RPMI8226 (cell line): ENCODE results near the gene CA11.
"Not testable (repeated sequence)": the region's sequence is repeated elsewhere in the genome, so short reads cannot be mapped to it uniquely, and the experiment has no call there.

Experiments used
- DNase-seq: peaks from one replicate; pipeline ENCODE4 v3.0.0-alpha.2; 2015

Gene CA11

GRCh38 chr19:48639483-48640375, 6.3 kb downstream of the CA11 start:
- no peak for DNase-seq

- no peak for DNase-seq
These were observed 7.1 kb downstream of the CA11 start for GRCh38 chr19:48638831-48639381.

GRCh38 chr19:48637948-48638830, 7.8 kb downstream of the CA11 start:
- DNase-seq = peak; percentile 91

GRCh38 chr19:48637449-48637947, 8.5 kb downstream of the CA11 start:
- DNase-seq = peak; percentile 97

- peak; percentile 56 for DNase-seq
These were observed 9.0 kb downstream of the CA11 start, which contains the start of gene DBP for GRCh38 chr19:48636859-48637448. Gene DBP, minus strand, starts transcription at chr19:48637379. Its CDS starts 385 bp downstream, at chr19:48636994.

DNA sequence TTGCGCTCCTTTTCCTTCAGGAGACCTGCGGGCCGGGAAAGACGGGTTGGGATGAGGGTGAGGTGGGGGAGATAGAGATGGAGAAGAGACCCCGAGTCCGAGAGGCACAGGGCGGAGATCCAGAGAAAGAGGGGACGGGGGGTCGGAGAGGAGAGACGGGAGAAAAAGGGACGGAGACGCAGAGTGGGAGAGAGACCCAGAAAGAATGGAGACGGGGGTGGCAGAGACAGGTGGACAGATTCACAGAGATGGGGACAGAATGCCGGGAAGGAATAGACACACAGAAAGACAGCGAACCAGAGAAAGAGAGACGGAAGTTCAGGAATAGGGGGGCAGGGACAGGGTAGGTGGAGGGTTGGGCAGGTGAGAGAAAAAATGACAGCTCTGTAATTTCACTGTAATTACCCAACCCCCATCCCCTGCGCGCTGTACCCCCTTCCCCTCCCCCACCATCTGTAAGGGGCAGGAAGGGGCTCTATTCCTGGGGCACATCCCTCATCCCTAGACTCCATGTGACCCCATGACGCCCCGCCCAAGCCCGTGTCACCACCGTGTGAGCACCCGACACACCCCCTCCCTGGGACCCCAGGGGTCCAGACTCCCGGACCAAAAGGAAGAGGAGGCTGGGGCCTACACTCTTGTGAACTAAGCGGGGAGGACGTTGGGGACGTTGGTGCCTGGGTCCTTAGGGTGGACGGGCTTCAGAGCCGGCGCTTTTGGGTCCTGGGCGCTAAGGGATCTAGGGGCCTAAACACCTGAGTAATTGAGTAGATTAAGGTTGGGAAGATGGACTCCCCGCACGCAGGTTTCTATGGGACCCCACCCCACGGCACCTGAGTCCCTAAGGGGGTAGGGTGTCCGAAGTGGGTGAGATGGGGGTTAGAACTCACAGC, 9.8 kb downstream of the CA11 start:
- DNase-seq = peak; percentile 37

- DNase-seq = peak; percentile 77
These were observed 10.6 kb downstream of the CA11 start for GRCh38 chr19:48635263-48635965.

DNA sequence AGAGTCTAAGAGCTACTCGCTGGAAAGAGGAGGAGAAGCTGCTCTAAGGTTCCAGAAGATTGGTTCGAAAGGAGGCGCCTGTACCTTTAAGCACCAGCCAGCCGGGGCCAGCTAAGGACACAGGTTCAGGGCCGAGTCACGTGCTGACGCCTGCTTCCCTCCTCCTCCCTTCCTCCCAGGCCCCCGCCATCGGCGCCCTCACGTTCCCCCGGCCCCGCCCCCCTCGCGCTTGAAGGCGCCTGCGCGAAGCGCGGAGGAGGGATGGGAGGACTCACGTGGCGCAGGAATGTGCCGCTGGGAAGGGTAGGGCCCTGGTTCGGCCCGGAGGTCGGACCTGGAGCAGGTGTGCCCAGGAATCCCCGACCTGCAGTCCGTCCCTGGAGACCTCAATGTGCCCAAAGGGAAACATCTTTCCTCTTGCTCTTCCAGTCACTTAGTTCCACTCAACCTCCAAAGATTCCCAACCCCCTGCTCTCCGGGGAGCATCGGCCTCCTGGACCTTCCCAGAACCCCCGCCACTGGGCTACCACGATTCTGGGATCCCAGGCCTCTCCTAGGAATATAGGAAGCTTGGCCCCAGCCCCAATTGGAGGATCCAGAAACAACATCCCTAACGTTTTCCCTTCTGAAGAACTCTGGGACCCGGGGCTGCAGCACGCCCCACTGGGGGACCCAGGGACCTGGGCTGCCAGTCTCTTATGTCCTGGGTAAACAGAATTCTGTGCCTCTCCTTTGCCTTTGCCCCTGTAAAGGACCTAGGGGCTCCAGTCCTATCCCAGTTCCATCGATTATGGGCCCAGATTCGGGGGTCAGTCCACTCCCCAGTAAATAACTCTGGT, 11.3 kb downstream of the CA11 start:
- DNase-seq = peak; percentile 96

GRCh38 chr19:48634036-48634342, 12.0 kb downstream of the CA11 start:
- DNase-seq = no peak

DNA sequence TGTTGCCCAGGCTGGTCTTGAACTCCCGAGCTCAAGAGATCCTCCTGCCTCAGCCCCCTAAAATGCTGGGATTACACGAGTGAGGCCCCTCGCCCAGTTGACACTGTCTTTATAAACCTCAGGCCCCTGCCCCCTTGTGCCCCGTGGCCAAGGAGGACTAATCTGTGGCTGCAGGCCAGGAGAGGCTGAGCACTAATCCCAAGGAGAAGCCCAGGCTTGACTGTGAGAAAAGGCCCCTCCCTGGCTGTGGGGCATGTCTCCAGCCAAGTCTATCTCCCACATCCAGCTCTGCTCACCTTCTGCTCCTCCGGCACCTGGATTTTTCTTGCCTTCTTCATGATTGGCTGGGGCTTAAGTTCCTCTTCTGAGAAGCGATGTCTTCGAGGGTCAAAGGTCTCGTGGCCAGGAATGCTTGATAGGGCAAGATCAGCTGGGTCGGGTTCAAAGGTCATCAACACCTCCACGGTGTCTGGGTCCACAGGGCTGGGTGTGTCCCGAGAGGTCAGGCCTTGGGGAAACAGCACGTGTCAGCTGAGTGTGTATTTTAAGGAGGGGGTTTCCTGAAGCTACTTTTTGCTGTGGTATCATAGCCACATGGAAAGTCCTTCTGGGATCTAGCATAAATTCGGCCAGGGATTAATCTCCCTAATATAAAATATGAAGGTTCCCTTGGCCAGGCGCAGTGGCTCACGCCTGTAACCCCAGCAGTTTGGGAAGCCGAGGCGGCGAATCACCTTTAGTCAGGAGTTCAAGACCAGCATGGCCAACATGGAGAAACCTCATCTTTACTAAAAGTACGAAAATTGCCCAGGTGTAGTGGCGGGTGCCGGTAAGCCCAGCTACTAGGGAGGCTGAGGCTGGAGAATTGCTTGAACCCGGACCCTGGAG, 12.6 kb downstream of the CA11 start:
- DNase-seq = no peak

DNA sequence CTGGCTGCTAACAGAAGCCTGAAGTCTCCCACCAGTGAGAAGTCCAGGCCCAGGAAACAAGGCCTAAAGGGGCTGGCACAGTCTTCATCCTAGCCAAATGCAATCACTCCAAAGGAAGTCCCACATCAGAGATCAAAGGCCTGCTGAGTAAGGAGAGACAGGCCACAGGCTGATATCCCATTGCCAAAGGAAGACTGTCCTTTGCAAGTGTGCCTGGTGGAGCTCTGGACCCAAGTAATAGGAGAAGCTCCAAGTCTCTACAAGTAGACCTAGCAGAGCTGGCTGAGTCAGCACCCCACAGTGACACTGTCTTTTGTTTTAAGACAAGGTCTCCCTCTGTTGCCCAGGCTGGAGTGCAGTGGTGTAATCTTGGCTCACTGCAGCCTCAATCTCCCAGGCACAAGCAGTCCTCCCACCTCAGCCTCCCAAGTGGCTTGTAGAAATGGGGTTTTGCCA, 13.3 kb downstream of the CA11 start:
- DNase-seq = no peak

- not testable (repeated sequence) for DNase-seq
These were observed 13.7 kb downstream of the CA11 start for GRCh38 chr19:48632286-48632685.

GRCh38 chr19:48631225-48631624, 14.8 kb downstream of the CA11 start:
- DNase-seq = no peak

- no peak for DNase-seq
These were observed 15.5 kb downstream of the CA11 start for GRCh38 chr19:48630296-48631063.

- no peak for DNase-seq
These were observed 16.2 kb downstream of the CA11 start for GRCh38 chr19:48629599-48630295.

GRCh38 chr19:48629297-48629598, 16.7 kb downstream of the CA11 start:
- DNase-seq = no peak

- no peak for DNase-seq
These were observed 17.3 kb downstream of the CA11 start for GRCh38 chr19:48628486-48629296.
